GM04503 (cell line): ENCODE results near the gene UBE2E2.

Experiments used
- DNase-seq: peaks from one replicate; pipeline ENCODE4 v3.0.0-alpha.2; 2012; ENCODE audit warnings: low read depth

The UBE2E2 gene

DNA sequence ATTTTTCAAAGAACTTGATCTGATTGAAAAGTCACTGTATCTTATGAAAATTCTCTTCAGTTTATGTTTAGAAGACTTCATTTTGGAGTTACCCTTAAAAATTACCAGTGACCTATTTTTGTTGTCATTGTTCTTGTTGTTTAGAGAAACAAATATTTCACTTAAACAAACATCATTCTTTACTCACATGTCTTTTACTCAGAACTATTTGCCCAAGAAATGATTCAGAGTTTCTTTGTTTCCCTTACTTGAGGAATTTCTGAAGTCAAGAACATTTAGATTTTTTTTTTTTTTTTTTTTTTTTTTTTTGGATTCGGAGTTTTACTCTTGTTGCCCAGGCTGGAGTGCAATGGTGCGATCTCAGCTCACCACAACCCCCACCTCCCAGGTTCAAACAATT lies 343.1 kb downstream of the UBE2E2 start:
- no peak for DNase-seq

DNA sequence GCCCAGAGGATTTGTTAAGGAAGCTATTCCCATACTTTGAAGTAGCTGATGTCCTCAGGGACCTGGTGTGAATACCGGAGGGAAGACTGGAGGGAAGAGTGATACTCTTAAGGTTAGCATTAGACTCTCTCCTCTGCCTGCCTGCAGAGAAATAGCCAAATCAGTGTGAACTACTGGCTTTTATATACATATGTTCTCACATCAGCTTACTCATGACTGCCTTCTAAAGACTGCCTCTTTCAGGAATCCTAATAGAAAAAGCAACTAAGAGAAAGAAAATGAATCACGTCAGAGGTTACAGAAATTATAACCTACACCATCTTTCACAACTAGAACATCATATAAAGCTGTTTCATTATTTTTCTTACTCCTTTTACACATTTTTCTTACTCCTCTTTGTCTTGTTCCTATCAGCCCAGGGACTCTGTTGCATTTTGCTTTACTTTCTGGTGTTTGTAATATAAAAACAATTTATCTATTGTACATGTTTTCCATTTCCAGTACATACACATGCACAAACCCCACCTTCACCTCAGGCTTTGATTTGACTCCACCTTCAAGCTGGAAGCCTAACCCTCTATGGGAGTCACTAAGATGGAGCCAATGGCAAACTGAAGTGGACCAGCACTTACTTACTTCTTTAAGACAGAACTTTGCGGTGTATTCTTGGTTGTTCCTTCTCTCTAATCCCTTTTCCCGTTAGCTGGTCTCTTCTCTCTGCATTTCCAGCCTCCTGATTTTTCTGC lies 345.0 kb downstream of the UBE2E2 start:
- no peak for DNase-seq

DNA sequence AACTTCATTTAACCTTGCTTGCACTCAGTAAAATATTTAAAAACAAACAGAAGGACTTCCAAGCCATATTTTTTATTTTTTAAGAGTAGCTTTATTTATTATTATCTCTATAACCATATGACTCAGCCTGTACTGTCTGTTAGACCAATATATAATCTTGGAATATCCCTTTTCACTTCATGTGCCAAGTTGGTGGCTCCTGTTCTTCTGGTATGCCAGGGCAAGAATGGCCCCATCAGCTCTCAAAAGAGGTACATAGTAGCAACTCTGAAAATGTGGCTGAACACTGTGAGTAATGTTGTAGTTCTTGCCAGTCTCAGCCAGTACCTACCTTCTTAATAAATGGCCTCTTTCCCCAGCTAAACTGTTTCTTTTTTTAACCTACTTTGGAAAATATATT lies 345.6 kb downstream of the UBE2E2 start:
- no peak for DNase-seq

DNA sequence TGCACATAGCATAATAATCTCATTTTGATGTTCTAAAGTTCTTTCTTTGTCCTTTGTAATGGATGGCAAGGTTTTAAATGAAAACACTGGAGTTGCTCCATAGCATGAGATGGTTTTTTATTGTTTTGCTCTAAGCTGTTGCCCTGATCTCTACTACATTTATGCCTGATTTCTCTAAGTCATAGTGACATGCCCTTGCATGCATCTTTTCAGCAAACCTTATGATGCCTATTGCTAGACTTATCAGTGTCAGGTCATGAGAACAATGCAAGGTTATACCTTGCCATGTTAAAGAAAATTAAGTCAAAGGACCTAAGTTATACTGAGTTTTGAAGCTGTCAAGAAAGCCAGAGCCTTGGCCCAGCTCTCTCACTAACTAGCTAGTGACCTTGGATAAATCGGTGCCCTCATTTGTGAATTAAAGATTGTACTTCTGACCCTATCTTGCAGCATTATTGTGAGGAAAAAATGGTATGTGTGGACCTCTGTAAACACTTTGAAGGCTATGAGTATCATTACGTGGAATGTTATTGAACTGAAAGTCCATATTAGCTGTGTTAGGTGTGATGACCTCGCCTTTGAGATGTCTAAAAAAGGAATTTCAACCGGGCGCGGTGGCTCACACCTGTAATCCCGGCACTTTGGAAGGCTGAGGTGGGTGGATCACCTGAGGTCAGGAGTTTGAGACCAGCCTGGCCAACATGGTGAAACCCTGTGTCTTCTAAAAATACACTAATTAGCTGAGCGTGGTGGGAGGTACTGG lies 346.2 kb downstream of the UBE2E2 start:
- no peak for DNase-seq

DNA sequence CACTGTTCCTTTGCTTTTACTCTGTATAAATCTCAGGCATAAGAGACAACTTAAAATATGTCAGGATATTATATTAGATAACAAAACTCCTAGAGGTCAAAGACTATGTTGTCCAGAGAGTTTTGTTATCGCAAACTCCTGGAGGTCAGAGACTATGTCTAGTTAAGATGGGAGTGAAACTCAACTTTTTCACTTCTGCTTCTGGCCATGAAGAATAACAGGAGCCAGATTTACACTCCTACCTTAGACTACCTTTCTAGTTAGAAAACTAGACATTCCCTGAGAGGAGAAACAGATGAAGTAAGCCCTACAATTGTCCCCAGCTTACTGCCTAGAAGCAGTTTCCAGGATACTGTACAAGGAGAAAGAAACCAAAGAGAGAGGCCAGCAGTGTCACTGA lies 347.3 kb downstream of the UBE2E2 start:
- DNase-seq, result no peak

DNA sequence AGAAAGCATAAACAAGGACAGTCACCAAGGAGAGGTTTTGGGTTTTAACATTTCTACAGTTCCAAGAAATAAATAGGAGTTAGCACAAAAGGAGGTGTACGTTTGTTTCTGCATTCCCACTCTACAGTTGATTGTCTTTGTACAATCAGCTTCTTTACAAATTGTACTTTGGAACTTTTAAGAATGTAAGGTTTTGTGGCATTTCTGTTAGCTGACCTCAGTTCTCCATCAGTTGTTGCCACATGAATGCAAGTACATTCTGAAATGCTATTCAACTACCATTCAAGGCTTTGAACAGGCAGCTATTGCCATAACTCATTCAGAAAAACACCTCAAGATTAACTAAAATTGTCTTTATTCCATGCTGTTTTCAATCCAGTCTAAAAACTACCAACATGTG lies 349.4 kb downstream of the UBE2E2 start:
- no peak for DNase-seq

DNA sequence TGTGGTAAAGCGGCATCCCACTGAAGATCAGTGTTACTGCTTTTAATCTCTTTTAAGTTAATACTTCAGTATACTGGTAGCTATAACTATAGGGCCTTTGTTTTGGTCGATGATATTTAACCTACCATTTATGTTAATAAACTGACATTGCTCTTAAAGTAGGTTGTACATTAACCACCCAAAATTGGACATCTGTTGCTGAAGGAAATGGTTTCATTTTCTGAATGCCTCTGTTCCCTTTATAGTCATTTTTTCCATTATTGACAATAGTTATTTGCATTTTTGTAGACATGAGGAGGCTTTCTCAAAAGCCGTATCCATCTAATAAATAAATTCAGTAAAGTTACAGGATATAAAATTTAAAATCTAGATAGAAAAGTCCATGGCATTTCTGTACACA lies 350.2 kb downstream of the UBE2E2 start:
- no peak for DNase-seq

DNA sequence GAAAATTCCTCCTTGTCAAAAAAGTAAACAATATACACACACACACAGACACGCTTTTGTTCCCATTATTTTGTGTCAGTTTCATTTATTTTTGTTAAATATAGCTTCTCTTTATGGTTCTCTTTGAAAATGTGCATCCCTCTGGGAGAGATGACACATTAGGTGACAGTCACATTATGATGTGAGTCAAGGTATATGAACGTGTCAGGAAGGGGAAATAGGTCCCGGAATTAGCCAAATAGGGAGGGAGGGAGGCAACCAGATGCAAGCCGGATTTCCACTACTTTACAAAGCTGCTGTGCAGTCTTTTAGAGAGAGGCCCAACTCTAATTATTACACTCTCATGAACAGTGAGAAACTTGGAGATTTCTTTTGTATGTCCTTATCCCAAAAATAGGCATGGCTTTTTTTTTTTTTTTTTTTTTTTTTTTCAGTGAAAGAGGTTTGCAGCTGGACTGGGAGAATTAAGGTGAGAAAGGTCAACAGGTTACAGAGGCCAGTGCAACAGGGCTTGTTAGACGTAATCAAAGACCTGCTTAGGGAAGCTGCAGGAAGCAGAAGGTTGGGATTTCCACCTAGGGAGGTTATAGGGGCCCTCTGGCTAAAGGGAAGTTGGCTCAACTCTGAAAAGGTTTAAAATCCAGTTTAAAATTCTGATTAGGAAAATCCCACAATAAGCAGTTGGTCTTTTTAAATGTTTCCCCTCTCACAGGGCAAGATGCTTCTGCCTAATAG lies 362.1 kb downstream of the UBE2E2 start:
- DNase-seq, result no peak

DNA sequence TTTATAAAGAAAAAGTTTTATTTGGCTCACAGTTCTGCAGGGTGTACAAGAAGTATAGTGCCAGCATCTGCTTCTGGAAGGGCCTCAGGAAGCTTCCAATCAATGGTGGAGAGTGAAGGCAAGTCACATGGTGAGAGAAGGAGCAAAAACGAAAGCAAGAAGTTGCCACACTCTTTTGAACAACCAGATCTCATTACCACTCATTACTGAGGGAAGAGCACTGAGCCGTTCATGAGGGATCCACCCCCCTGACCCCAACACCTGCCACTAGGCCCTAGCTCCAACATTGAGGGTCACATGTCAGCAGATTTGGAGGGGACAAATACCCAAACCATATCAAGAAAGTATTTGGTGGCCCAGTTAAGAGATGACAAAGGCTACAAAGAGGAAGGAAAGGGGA lies 363.4 kb downstream of the UBE2E2 start:
- no peak for DNase-seq

DNA sequence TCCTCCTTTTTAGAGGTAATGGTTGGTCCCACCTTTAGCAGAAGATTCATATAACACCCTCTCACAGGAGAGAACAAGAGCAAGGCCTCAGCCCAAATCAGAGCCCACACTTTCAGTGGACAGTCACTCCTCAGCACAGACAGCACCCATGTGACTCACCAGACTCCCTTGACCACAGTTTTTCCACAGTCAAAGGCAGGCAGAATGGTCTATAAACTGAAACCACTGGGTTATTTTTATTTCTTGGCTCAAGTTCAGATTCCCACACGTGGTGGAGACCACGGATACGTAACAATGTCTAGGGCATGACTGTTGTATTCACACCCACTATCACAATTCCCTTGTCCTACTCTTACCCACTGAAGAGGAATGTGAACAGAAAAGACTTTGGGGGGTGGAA lies 364.8 kb downstream of the UBE2E2 start:
- peak; percentile 92 for DNase-seq

DNA sequence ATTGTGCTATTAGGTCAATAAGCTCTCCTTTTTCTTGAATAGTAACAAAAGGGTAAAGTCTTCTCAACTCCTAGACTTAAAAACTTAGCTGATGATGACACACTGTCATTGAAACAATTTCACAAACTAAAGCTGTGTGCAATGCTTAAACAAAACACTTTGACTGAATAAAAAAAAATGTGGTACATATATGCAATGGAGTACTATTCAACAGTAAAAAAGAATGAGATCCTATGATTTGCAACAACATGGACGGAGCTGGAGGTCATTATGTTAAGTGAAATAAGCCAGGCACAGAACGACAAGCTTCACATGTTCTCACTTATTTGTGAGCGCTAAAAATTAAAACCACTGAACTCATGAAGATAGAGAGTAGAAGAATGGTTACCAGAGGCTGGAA lies 370.7 kb downstream of the UBE2E2 start:
- DNase-seq, result no peak

DNA sequence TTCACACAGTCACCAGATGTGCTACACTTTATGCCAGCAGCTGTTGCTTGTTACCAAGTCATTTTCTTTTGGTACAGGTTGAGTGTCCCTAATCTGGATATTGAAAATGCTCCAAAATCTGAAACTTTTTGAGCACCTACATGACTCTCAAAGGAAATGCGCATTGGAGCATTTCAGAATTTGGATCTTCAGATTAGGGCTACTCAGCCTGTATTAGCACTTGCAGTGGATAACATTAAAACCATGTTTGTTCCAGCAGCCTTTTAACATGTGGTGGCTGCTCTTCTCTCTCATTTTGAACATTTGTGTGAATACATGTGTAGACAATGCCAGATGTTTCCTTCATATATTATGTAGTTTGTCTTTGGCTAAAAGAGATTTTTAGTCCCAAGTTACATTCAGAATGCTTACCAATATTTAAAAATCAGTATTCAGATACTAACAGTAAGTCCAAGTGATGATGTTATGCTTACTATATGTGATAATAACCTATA lies 371.7 kb downstream of the UBE2E2 start:
- no peak for DNase-seq

DNA sequence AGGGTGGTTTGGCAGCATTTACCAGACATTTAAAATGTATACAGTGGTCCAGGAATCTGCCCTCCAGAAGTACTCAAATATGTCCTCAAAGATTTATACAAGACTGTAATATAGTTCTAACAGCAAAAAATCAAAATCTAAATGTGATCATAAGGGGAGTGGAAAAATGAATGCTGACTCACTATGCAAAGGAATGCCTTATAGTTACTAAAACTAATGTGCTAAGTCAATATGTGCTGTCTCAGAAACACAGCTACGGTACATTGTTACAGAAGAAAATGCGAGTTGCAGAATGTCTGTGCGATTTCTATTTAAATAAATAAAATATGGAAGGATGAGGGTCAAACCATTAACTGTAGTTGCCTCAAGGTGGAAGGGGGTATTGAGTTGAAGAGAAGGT lies 372.6 kb downstream of the UBE2E2 start:
- no peak for DNase-seq

DNA sequence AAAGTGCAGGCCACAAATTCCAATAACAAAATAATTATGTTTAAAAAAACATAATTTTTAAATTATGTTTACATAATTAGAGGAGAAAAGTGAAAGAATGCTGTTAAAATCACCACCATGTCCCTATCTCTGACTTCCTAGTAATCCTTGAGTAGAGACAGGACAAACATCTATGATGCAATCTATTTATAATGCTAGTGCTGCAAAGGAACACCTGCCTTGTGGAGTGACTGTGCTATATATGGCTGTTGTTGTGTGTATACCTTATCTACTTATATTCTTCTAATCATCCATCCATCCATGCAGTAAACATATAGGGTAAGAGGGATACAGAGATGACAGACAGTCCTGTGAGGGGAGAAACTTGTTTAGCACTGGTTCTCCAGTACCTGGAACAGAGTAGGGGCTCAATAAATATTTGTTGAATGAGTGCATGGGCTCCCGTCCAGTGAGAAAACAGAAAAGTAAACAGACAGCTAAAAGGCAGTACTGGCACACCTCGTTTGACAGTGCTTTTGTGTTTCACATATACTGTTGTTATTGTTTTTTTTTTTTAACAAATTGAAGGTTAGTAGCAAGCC lies 373.3 kb downstream of the UBE2E2 start:
- no peak for DNase-seq

DNA sequence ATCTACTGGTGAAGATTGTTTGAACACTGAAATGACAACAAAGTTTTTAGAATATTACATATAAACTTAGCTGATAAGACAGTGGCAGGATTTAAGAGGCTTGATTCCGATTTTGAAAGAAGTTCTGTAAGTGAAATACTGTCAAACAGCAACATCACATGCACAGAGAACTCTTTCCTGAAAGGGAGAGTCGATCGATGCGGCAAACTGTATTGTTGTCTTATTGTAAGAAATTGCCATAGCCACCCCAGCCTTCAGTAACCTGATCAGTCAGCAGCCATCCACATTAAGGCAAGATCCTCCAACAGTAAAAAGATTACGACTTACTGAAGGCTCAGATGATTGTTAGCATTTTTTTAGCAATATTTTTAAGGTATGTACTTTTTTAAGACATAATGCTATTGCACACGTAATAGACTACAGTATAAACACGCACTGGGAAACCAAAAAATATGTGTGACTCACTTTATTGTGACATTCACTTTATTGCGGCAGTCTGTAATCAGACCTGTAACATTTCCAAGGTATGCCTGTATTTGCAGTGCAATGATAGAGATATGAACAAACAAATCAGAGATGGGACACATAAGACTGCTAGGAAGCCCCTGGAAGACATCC lies 377.1 kb downstream of the UBE2E2 start:
- DNase-seq, result no peak

DNA sequence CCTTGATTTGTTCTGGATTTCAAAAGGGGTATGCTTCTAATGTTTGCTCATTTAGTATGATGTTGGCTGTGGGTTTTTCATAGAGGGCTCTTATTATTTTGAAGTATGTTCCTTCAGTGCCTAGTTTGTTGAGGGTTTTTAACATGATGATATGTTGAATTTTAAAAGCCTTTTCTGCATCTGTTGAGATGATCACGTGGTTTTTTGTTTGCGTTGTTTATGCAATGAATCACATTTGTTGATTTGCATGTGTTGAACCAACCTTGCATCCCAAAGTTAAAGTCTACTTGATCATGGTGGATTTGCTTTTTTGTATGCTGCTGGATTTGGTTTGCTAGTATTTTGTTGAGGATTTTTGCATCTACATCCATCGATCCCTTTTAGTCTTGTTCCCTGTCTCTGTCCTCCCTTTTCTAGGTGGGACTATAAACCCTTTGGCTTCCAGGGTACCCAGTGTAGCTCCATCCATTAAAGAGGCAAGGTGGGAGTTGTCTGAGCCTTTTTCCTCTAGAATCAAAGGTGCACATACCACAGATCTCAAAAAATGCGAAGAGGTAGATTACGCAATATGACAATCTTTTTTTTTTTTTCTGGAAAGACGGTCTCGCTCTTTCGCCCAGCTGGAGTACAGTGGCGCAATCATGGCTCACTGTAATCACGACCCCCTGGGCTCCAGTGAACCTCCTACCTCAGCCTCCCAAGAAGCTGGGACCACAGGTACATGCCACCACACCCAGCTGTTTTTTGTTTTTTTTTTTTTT lies 381.0 kb downstream of the UBE2E2 start:
- DNase-seq, result no peak

DNA sequence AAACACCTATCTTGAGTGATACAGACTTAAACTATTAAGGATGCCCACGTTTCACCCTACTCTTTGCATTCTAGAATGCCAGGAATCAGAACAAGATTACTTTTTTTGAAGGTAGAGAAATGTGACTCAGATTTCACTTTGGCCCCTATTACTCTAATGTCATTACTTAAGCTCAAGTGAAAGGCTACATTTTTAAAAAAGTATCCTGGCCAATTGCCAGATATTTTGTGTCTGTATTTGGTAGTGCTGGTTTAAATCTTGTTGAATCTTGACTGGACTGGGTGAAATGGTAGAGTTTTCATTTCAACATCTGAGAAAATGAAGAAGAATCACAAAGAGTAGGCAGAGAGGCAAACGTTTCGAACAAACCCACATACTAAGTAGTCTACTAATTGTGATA lies 384.4 kb downstream of the UBE2E2 start:
- no peak for DNase-seq

DNA sequence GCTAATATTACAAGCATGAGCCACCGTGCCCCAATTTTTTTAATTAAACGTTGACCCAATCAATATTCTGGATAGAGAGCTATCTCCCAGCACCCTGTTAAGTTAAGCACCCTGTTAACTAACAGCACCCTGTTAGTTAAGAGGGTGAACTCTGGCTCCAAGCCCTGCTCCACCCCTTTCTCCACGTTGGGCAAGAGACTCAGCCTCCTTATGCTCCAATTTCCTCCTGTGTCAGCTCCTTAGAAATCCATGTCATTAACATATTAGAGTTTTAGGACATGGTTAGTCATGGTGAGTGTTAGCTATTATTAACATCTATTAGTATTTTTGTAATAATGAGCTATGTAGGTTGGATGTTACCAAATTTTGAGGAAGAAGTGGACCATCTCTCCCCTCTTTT lies 385.4 kb downstream of the UBE2E2 start:
- DNase-seq, result no peak

DNA sequence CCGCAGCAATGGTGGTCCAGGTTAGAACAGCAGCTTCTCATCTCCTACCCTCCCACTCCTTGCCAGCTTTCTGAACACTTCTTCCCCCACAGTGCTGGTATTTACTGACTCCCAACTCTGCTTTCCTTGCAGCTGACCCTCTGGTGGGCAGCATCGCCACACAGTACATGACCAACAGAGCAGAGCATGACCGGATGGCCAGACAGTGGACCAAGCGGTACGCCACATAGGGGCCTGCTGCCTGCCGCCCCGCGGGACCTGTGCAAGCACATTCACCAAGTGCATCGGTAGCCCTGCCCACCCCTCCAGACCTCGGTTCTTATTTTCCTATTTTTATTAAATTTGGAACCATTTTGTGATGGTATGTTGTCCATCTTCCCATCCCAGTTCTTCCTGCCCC lies 386.5 kb downstream of the UBE2E2 start:
- no peak for DNase-seq

DNA sequence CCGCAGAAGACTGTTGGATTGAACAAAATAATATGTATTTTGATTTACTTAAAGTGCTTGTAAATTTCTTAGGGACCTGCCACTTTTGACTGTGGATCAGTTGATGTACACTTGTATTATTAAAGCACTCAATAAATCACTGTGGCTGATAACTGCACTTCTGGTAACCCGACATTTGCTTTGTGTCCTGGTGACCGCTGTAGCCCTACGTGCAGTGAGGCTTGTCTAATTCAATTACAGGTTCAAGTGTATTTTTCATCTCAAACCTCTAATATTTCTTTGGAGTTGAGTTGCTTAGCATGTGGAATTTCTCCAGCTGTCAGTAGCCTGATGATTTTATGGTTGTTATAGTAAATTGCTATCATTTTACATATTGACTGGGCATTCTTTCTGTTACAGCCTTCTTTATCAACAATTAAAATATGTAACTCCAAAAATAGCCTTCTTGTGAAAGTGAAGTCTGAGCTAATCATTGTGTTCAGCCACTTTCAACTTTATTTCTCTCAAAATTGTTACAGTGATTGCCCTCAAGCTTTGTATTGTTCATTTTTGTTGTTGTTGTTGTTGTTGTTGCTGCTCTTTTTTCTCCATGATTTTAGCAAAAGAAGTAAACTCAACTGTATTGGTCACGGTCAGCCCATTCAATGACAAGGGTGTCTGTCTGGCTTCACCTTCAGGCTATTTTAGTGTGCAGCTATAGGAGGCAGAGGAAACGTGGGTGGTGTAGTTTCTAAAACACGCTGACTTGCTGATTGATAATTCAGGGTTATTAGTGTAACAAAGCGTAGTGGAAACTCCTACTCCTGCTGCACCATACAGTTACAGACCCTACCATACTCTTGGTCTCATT lies 387.5 kb downstream of the UBE2E2 start:
- DNase-seq, result no peak
